Measurements from ENCODE around the gene RAP1GAP2.

DNA sequence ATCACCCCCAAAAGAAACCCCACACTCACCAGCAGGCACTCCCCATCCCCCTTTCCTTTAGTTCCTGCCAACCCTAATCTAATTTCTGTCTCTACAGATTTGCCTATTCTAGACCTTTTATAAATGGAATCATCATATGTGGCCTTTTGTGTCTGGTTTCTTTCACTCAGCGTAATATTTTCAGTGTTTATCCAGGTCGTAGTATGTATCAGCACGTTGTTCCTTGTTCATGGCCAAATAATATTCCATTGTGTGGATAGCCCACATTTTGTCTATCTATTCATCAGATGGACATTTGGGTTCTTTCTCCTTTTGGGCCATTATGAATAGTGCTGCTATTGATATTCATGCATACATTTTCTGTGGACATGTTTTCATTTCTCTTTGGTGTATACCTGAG, 193.6 kb downstream of the RAP1GAP2 start:
- TF ChIP-seq, protein P1, sequence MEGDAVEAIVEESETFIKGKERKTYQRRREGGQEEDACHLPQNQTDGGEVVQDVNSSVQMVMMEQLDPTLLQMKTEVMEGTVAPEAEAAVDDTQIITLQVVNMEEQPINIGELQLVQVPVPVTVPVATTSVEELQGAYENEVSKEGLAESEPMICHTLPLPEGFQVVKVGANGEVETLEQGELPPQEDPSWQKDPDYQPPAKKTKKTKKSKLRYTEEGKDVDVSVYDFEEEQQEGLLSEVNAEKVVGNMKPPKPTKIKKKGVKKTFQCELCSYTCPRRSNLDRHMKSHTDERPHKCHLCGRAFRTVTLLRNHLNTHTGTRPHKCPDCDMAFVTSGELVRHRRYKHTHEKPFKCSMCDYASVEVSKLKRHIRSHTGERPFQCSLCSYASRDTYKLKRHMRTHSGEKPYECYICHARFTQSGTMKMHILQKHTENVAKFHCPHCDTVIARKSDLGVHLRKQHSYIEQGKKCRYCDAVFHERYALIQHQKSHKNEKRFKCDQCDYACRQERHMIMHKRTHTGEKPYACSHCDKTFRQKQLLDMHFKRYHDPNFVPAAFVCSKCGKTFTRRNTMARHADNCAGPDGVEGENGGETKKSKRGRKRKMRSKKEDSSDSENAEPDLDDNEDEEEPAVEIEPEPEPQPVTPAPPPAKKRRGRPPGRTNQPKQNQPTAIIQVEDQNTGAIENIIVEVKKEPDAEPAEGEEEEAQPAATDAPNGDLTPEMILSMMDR (IDR thresholded peaks at IDR 0.05): no peak
- no peak for TF ChIP-seq POLR2AphosphoS5 (IDR thresholded peaks at IDR 0.05; ENCODE audit: insufficient read depth in 1 of 2, low read depth in 1 of 2)
